Measurements from ENCODE around the gene YPEL1. TPM values are rescaled to one million over a fixed set of nuclear protein-coding genes. Genes with fewer than 3 reads are reported as not detected.

The YPEL1 gene
- total RNA-seq, 1 experiment from 2014 or later, result 3.6 TPM

GRCh38 chr22:21651521-21652009, 84.0 kb downstream of the YPEL1 start:
- BruUV-seq (replicated peaks), result no TSS peak
- Histone ChIP-seq H3K27me3 (replicated peaks; ENCODE audit: insufficient read depth, low read depth, low read length, poor library complexity) (no peaks in the 10 kb centered on the region), H3K9me3 (ENCODE audit: low read depth, low read length, poor library complexity, severe bottlenecking) (no peaks in the 10 kb centered on the region), H3K4me1 (ENCODE audit: insufficient read depth, low read length, poor library complexity, severe bottlenecking) (peaks cover 6% of the 10 kb centered on the region), H3K36me3 (ENCODE audit: insufficient read depth, low read length, poor library complexity, severe bottlenecking) (peaks cover 16% of the 10 kb centered on the region), H3K27ac (ENCODE audit: low read depth, low read length, poor library complexity, severe bottlenecking) (peak overlapping the region; percentile 83), H3K4me3 (ENCODE audit: low read depth, low read length, poor library complexity, severe bottlenecking) (peak overlapping the region; percentile 67)
- TF ChIP-seq EZH2 (IDR thresholded peaks at IDR 0.05; ENCODE audit: borderline replicate concordance, low read depth, low read length, poor library complexity, severe bottlenecking) (no peak), CTCF (conservative IDR thresholded peaks at IDR 0.05; ENCODE audit: low read depth, low read length) (no peak)
- intact Hi-C loops (cut with micrococcal nuclease; ENCODE audit: unreplicated experiment), result no loop called here
- CTCF ChIA-PET, result interaction anchor here (1.2 kb wide), 1 partner anchor 9 kb away, joined by 4 read pairs; the partner anchor contains the start of gene SDF2L1
- POLR2A ChIA-PET (ENCODE audit: low non-redundant PET), result no interaction called here
- no peak for DNase-seq (ENCODE audit: low spot score)

- ChIA-PET CTCF (no interaction called here), POLR2A (ENCODE audit: low non-redundant PET) (no interaction called here)
- DNase-seq (ENCODE audit: low spot score), result no peak
- intact Hi-C loops (cut with micrococcal nuclease; ENCODE audit: unreplicated experiment), result no loop called here
- TF ChIP-seq CTCF (conservative IDR thresholded peaks at IDR 0.05; ENCODE audit: low read depth, low read length) (no peak), EZH2 (IDR thresholded peaks at IDR 0.05; ENCODE audit: borderline replicate concordance, low read depth, low read length, poor library complexity, severe bottlenecking) (no peak)
- Histone ChIP-seq H3K27me3 (replicated peaks; ENCODE audit: insufficient read depth, low read depth, low read length, poor library complexity) (no peaks in the 10 kb centered on the region), H3K4me1 (ENCODE audit: insufficient read depth, low read length, poor library complexity, severe bottlenecking) (peaks cover 6% of the 10 kb centered on the region), H3K36me3 (ENCODE audit: insufficient read depth, low read length, poor library complexity, severe bottlenecking) (peaks cover 16% of the 10 kb centered on the region), H3K27ac (ENCODE audit: low read depth, low read length, poor library complexity, severe bottlenecking) (peak overlapping the region; percentile 83), H3K9me3 (ENCODE audit: low read depth, low read length, poor library complexity, severe bottlenecking) (no peaks in the 10 kb centered on the region), H3K4me3 (ENCODE audit: low read depth, low read length, poor library complexity, severe bottlenecking) (peak overlapping the region; percentile 67)
- BruUV-seq (replicated peaks), result TSS peak; percentile 81
Observed at GRCh38 chr22:21650823-21651520, 84.6 kb downstream of the YPEL1 start.

GRCh38 chr22:21650280-21650679, 85.3 kb downstream of the YPEL1 start:
- Histone ChIP-seq H3K27me3 (replicated peaks; ENCODE audit: insufficient read depth, low read depth, low read length, poor library complexity) (no peaks in the 10 kb centered on the region), H3K36me3 (ENCODE audit: insufficient read depth, low read length, poor library complexity, severe bottlenecking) (peaks cover 16% of the 10 kb centered on the region), H3K9me3 (ENCODE audit: low read depth, low read length, poor library complexity, severe bottlenecking) (no peaks in the 10 kb centered on the region), H3K27ac (ENCODE audit: low read depth, low read length, poor library complexity, severe bottlenecking) (no peak overlapping the region), H3K4me3 (ENCODE audit: low read depth, low read length, poor library complexity, severe bottlenecking) (no peak overlapping the region), H3K4me1 (ENCODE audit: insufficient read depth, low read length, poor library complexity, severe bottlenecking) (peaks cover 6% of the 10 kb centered on the region)
- ChIA-PET POLR2A (ENCODE audit: low non-redundant PET) (no interaction called here), CTCF (no interaction called here)
- no peak for DNase-seq (ENCODE audit: low spot score)
- intact Hi-C loops (cut with micrococcal nuclease; ENCODE audit: unreplicated experiment), result no loop called here
- BruUV-seq (replicated peaks), result no TSS peak
- TF ChIP-seq EZH2 (IDR thresholded peaks at IDR 0.05; ENCODE audit: borderline replicate concordance, low read depth, low read length, poor library complexity, severe bottlenecking) (no peak), CTCF (conservative IDR thresholded peaks at IDR 0.05; ENCODE audit: low read depth, low read length) (no peak)

Small RNAs within 50 kb of the gene (microRNA-seq; reads per million reads assigned to microRNA genes)
- 7,430 reads per million, percentile 94 among the genes with 10 or more reads in this experiment for gene MIR130B
- 86.8 reads per million, percentile 63 among the genes with 10 or more reads in this experiment for gene MIR301B

Other genes with a start within 250 kb of the YPEL1 start
- gene RIMBP3C, start 184.3 kb downstream of the YPEL1 start, total RNA-seq (2021), result 1.8 and 1.9 TPM in 2 replicates
- gene UBE2L3, start 168.1 kb downstream of the YPEL1 start, total RNA-seq (2021), result 111 and 118 TPM in 2 replicates
- 33.8 and 37.0 TPM in 2 replicates for gene YDJC, start 105.8 kb downstream of the YPEL1 start, total RNA-seq (2021)
- gene CCDC116, start 103.0 kb downstream of the YPEL1 start, total RNA-seq (2021), result 1.3 and 2.3 TPM in 2 replicates
- 50.1 and 55.3 TPM in 2 replicates for gene SDF2L1, start 93.5 kb downstream of the YPEL1 start, total RNA-seq (2021)
- 46.8 and 49.3 TPM in 2 replicates for gene PPIL2, start 69.8 kb downstream of the YPEL1 start, total RNA-seq (2021)
- 136 and 139 TPM in 2 replicates for gene MAPK1, start 131.9 kb upstream of the YPEL1 start, total RNA-seq (2021)
- 85.9 and 101 TPM in 2 replicates for gene PPM1F, start 217.1 kb upstream of the YPEL1 start, total RNA-seq (2021)
- gene TOP3B, start 247.0 kb upstream of the YPEL1 start, total RNA-seq (2021), result 60.2 and 60.4 TPM in 2 replicates

All from A673 (cell line).